Neural cell (in vitro differentiated cells): Measurements from ENCODE around the gene RAVER1.

Source experiments
- CTCF ChIP-seq: fragments of 450-650 bp; IDR thresholded peaks from 2 replicates; pipeline ENCODE4 v1.5.1; 2014; ENCODE audit warnings: antibody characterized with exemption, mild to moderate bottlenecking, moderate library complexity; ENCODE audit not compliant: poor library complexity, severe bottlenecking
- EP300 ChIP-seq: fragments of 450-650 bp; conservative IDR thresholded peaks from 2 replicates; pipeline ENCODE4 v1.6.1; 2014; ENCODE audit warnings: antibody characterized with exemption, mild to moderate bottlenecking, moderate library complexity; ENCODE audit not compliant: poor library complexity, severe bottlenecking
- EZH2 ChIP-seq: fragments of 200-600, 300-800 bp; shearing (Covaris generic), sonication (generic); IDR thresholded peaks from 2 replicates; pipeline ENCODE4 v1.6.1; 2014; ENCODE audit warnings: antibody characterized with exemption, low read length, borderline replicate concordance, mild to moderate bottlenecking; ENCODE audit not compliant: insufficient read depth, poor library complexity, severe bottlenecking
- MXI1 ChIP-seq: fragments of 450-650 bp; conservative IDR thresholded peaks from 2 replicates; pipeline ENCODE4 v1.6.1; 2014; ENCODE audit warnings: antibody characterized with exemption, mild to moderate bottlenecking; ENCODE audit not compliant: poor library complexity, severe bottlenecking
- POLR2AphosphoS5 ChIP-seq: IDR thresholded peaks from 2 replicates; pipeline ENCODE4 v1.6.1; 2012
- RAD21 ChIP-seq: fragments of 450-650 bp; conservative IDR thresholded peaks from 2 replicates; pipeline ENCODE4 v1.6.1; 2014; ENCODE audit warnings: antibody characterized with exemption, mild to moderate bottlenecking, moderate library complexity
- REST ChIP-seq: IDR thresholded peaks from 2 replicates; pipeline ENCODE4 v1.6.1; 2012; ENCODE audit warnings: borderline replicate concordance
- TAF1 ChIP-seq: IDR thresholded peaks from 2 replicates; pipeline ENCODE4 v1.6.1; 2012; ENCODE audit warnings: low read depth

- TF ChIP-seq RAD21 (no peak), CTCF (no peak), POLR2AphosphoS5 (no peak), MXI1 (no peak), REST (no peak), EZH2 (no peak), TAF1 (no peak), EP300 (no peak)
Observed at GRCh38 chr19:10344780-10345179, 11.5 kb upstream of the RAVER1 start.
